ENCODE results near the gene DAO. TPM values are rescaled to one million over a fixed set of nuclear protein-coding genes. Genes with fewer than 3 reads are reported as not detected.
"Not testable (repeated sequence)": the region's sequence is repeated elsewhere in the genome, so short reads cannot be mapped to it uniquely, and the experiment has no call there.

The DAO gene
- total RNA-seq, 2 experiments from 2014 or later, result not detected

DNA sequence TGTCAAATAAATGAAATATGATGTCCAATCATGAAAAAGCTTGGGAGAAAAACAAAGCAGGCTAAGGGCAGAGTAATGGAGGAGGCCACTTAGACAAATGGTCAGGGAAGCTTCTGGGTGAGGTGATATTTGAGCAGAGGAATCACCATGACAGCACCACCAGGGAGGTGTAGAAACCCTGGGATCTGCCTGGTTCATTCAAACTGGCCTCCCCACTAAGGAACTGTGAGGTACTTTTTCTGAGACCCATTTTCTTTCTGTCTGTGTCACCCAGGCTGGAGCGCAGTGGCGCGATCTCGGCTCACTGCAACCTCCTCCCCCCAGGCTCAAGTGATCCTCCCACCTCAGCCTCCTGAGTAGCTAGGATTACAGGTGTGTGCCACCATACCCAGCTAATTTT, 14.7 kb upstream of the DAO start:
- no peaks in the 10 kb centered on the region for H3K36me3 Mint-ChIP-seq
- no peaks in the 10 kb centered on the region for H3K9me3 Mint-ChIP-seq
- no peaks in the 10 kb centered on the region for H3K4me1 Mint-ChIP-seq
- H3K4me3 Mint-ChIP-seq, result no peak overlapping the region
- DNase-seq, result no peak
- H3K27me3 Mint-ChIP-seq, result no peaks in the 10 kb centered on the region
- ATAC-seq (ENCODE audit: low read depth), result no peak
- POLR2A ChIA-PET, result interaction anchor here (0.6 kb wide), 1 partner anchor 1765 kb away, joined by 5 read pairs; no protein-coding TSS in a partner anchor
- H3K27ac Mint-ChIP-seq, result no peak overlapping the region

DNA sequence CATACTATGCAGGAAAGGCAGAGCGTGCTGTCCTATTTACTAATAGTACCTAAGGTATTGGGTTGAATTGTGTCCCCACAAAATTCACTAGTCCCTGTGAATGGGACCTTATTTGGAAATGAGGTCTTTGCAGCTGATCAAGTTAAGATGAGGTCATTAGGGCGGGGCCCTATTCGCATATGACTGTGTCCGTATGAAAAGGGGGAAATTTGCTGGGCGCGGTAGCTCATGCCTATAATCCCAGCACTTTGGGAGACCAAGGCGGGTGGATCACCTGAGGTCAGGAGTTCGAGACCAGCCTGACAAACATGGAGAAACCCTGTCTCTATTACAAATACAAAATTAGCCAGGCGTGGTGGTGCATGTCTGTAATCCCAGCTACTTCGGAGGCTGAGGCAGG, 13.8 kb upstream of the DAO start:
- POLR2A ChIA-PET, result interaction anchor here (4.1 kb wide), 1 partner anchor 8 kb away, joined by 14 read pairs; the partner anchor contains the start of gene SSH1
- H3K4me1 Mint-ChIP-seq; DNase-seq; H3K4me3 Mint-ChIP-seq; ATAC-seq (ENCODE audit: low read depth); H3K9me3 Mint-ChIP-seq; H3K27me3 Mint-ChIP-seq; H3K27ac Mint-ChIP-seq; H3K36me3 Mint-ChIP-seq: not testable (repeated sequence)

DNA sequence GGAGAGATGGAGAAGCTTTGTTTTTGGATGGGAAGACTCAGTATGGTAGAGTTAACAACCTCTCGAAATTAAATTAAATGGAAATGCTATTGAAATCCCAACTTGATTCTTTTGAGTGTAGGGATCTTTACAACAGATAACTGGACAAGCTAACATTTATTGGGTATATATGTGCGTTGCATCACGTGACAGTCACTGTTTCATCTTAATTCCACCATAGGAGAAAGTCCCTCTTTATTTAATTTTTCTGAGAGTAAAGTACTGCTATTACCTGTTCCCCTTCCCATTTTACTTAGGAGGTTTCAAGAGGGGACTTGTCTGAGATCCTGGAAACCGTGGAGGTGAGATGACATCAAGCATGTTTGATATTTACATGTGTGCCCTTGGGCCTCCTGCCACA, 11.1 kb upstream of the DAO start:
- DNase-seq (no peak), ATAC-seq (ENCODE audit: low read depth) (no peak)
- Mint-ChIP-seq H3K27me3 (no peaks in the 10 kb centered on the region), H3K36me3 (no peaks in the 10 kb centered on the region), H3K4me3 (no peak overlapping the region), H3K4me1 (peaks cover 1% of the 10 kb centered on the region), H3K27ac (no peak overlapping the region), H3K9me3 (no peaks in the 10 kb centered on the region)
- POLR2A ChIA-PET, result interaction anchor here (0.7 to 4.1 kb wide), 3 partner anchors 9 to 141 kb away, joined by 3 to 14 read pairs (median 3); partner anchors contain the start of gene SSH1

DNA sequence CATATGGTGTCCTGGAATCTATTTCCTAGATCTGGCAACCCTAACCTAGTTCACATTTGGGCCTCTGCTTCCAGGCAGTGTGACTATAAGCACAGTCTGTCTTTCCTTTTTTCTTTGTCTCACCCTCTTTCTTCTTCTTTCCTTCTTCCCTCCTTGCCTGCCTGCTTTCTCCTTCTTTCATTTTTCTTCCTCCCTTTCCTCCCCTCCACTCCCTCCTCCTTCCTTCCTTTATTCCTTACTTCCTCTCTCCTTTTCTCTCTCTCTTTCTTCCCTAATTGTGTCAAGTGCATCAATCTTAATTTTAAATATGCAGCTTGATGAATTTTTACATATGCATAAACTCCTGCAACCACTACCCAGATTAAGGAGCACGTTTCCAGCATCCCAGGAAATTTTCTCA, 4.6 kb upstream of the DAO start:
- POLR2A ChIA-PET, result no interaction called here

DNA sequence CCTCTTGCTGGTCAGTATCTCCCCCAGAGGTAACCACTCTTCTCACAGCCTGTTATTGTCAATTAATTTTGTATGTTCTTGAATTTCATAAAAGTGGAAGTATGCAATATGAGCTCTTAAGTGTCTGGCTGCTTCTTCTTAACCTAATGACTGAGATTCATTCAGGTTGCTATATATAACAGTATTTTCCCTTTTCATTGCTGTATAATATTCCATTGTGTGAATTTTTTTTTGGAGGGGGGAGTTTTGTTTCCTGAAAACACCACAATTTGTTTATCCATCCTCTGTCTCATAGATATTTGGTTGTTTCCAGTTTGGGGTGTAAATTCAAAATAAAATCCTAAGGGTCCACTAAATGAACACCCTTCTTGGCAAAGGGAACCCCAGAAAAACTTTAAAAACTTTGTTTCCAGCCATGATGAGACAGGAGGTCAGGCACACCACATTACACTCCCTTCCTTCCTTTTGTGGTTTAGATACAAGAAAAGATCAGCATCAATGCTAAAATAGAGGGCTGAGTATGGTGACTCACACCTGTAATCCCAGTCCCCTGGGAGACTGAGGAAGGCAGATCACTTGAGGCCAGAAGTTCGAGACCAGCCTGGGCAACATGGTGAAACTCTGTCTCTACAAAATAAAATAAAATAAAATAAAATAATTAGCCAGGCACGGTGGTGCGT, 4.1 kb upstream of the DAO start:
- POLR2A ChIA-PET, result no interaction called here

More for the DNA sequence above, 4.6 kb upstream of the DAO start:
- peaks cover 8% of the 10 kb centered on the region for H3K4me1 Mint-ChIP-seq
- no peak overlapping the region for H3K27ac Mint-ChIP-seq
- H3K9me3 Mint-ChIP-seq, result no peaks in the 10 kb centered on the region
- H3K36me3 Mint-ChIP-seq, result no peaks in the 10 kb centered on the region
- no peak for DNase-seq
- ATAC-seq (ENCODE audit: low read depth), result no peak
- peaks cover 4% of the 10 kb centered on the region for H3K27me3 Mint-ChIP-seq
- H3K4me3 Mint-ChIP-seq, result no peak overlapping the region

DNA sequence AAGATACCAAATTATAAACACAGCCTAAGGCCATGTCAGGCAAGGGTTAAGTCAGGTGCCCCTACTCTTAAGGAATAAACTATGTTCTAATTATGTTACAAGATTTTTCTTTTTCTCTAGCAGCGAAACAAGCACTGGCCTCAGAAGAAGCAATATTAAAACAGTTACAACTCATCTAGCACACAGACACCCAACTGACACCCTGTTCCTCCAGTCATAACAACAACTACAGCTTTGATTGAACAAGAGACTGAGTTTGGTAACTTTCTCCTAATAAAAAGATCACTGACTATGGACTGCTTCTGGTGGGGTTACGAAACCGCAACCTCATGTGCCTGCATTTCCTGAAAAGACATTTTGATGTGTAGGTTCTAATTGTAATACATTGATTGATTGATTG, 3.3 kb upstream of the DAO start:
- no peak for ATAC-seq (ENCODE audit: low read depth)
- DNase-seq, result no peak
- H3K27ac Mint-ChIP-seq, result no peak overlapping the region
- no peaks in the 10 kb centered on the region for H3K36me3 Mint-ChIP-seq
- H3K4me1 Mint-ChIP-seq, result peaks cover 7% of the 10 kb centered on the region
- H3K27me3 Mint-ChIP-seq, result peaks cover 4% of the 10 kb centered on the region
- H3K4me3 Mint-ChIP-seq, result no peak overlapping the region
- POLR2A ChIA-PET, result no interaction called here
- no peaks in the 10 kb centered on the region for H3K9me3 Mint-ChIP-seq

More for the DNA sequence above, 4.1 kb upstream of the DAO start:
- Mint-ChIP-seq H3K4me3 (no peak overlapping the region), H3K27ac (no peak overlapping the region), H3K27me3 (peaks cover 4% of the 10 kb centered on the region), H3K4me1 (peaks cover 8% of the 10 kb centered on the region), H3K36me3 (no peaks in the 10 kb centered on the region), H3K9me3 (no peaks in the 10 kb centered on the region)
- ATAC-seq (ENCODE audit: low read depth) (peak; percentile 50), DNase-seq (no peak)

DNA sequence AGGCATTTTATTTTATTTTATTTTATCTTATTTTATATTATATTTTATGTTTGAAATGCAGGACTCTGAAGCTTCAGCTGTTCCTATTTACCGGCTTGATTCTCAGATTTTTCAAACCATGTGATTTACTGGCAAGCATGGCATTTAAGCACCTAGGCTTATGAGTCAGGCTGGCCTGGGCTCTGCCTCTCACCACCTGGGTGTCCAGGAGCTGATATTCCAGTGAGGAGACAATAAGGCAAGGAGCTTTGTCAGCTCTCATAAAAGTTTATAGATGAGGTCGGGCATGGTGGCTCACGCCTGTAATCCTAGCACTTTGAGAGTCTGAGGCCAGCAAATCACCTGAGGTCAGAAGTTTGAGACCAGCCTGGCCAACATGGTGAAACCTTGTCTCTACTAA, 2.1 kb downstream of the DAO start:
- POLR2A ChIA-PET, result interaction anchor here (0.8 kb wide), 1 partner anchor 187 kb away, joined by 4 read pairs; no protein-coding TSS in a partner anchor
- no peak for ATAC-seq (ENCODE audit: low read depth)
- Mint-ChIP-seq H3K27me3 (peaks cover 10% of the 10 kb centered on the region), H3K36me3 (no peaks in the 10 kb centered on the region), H3K27ac (no peak overlapping the region), H3K4me3 (no peak overlapping the region), H3K4me1 (no peaks in the 10 kb centered on the region), H3K9me3 (no peaks in the 10 kb centered on the region)
- DNase-seq, result no peak

DNA sequence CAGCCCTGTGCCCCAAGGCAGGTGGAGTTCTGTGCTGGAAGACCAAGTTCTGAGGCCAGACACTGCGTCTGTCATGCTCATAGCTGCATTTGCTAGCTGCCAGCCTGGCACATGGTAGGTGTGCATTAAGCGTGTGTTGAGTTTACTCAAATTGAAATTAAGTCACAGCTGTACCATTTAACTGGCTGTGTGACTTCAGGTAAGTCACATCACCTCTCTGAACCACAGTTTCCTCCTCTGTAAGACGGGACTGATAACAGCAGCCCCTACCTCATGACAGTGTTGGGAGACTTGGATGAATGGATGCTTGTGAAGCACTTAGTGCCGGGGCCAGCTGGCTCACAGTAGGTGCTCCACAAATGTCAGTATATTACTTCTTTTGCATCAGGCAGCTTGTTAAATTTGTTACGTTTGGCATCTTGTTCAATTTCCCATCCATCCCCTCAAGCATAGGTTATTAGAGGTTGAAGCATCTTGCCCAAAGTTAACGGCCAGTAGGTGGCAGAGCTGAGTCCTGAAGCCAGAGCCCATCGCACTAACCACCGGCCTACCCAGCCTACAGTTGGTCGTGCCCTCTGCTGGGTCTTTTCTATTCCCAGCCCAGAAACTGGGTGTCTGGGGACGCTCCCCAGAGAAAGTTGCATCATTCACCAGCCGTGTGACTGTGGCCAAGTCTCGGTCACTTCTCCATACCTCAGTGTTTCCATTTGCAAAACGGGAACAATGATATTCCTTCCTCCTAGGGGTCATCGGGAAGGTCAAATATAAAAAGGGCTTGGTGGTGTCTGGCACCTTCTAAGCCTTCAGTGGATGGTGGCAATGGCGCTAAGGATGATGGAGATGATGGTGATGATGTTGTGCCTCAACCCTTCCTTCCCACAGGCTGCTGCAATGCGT, 4.5 kb downstream of the DAO start:
- Mint-ChIP-seq H3K27me3 (peaks cover 11% of the 10 kb centered on the region), H3K27ac (no peak overlapping the region), H3K36me3 (no peaks in the 10 kb centered on the region), H3K4me3 (no peak overlapping the region), H3K9me3 (no peaks in the 10 kb centered on the region), H3K4me1 (no peaks in the 10 kb centered on the region)
- ATAC-seq (ENCODE audit: low read depth), result no peak
- POLR2A ChIA-PET, result no interaction called here
- DNase-seq, result peak; percentile 61

DNA sequence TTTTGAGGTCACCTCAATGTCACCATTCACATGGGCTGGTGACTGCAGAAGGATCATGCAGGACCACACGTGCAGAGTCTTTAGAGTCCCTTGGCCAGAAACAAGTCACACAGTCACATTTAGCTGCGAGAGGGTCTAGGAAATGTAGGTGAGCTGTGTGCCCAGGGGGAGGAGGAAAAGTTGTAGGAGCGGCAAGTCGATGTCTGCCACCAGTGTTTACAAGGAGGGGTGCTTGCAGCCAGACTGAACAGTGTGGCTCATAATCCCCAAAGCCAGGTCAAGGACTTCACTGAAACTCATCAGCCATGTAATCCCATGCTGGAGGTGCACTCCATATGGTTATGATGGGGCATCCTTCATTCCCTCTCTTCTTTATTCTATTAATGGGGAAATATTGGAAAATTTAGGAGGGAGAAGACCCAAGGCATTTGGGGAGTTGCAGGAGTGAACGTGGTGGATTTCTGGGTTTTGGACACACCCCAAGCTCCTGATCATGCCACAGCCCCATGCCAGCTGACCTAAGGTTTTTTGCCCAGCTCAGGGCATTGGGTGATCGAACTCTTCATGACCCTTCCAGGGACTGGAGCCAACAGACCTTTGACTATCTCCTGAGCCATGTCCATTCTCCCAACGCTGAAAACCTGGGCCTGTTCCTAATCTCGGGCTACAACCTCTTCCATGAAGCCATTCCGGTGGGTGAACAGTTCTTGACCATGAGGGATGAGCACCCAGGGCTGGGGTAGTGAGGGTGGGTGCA, 7.2 kb downstream of the DAO start:
- H3K27me3 Mint-ChIP-seq, result peaks cover 11% of the 10 kb centered on the region
- no peak for DNase-seq
- no peak for ATAC-seq (ENCODE audit: low read depth)
- no peaks in the 10 kb centered on the region for H3K4me1 Mint-ChIP-seq
- no peaks in the 10 kb centered on the region for H3K36me3 Mint-ChIP-seq
- POLR2A ChIA-PET, result no interaction called here
- peaks cover 2% of the 10 kb centered on the region for H3K9me3 Mint-ChIP-seq
- H3K27ac Mint-ChIP-seq, result no peak overlapping the region
- H3K4me3 Mint-ChIP-seq, result no peak overlapping the region

DNA sequence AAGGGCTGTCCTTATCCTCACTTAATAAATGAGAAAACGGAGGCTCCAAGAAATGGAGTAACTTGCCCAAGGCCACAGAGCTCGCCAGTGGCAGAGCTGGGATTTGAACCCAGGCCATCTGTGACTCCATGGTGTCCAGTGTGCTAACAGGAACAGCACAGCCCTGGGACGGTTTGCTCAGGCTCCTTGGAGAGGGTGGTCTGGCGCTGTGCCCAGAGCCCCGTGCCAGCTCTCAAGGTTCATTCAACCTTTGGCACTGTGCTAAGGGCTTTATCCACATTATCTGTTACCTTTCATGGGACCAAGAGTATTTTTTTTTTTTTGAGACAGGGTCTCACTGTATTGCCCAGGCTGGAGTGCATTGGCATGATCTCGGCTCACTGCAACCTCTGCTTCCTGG, 8.1 kb downstream of the DAO start:
- H3K27ac Mint-ChIP-seq, result no peak overlapping the region
- POLR2A ChIA-PET, result no interaction called here
- H3K4me1 Mint-ChIP-seq, result no peaks in the 10 kb centered on the region
- no peak overlapping the region for H3K4me3 Mint-ChIP-seq
- H3K9me3 Mint-ChIP-seq, result peaks cover 2% of the 10 kb centered on the region
- ATAC-seq (ENCODE audit: low read depth) (no peak), DNase-seq (no peak)
- H3K36me3 Mint-ChIP-seq, result no peaks in the 10 kb centered on the region
- peaks cover 11% of the 10 kb centered on the region for H3K27me3 Mint-ChIP-seq

DNA sequence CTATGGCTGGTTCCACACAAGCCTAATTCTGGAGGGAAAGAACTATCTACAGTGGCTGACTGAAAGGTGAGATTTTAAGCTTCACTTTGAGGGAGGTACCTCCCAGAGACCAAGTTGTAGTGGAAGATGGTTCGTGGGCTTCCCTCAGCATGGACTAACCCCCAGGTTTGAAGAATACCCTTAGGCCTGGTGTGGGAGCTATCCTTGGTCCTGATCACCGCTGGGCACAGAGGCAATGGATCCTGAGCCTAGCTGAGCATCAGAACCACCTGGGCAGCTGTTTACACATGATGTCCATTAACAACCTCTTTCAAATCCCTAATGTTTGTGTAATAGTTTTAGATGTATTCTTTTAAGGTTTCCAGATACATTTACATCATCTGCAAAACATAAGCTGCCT, 10.3 kb downstream of the DAO start:
- ATAC-seq (ENCODE audit: low read depth), result no peak
- Mint-ChIP-seq H3K4me1 (no peaks in the 10 kb centered on the region), H3K27me3 (peaks cover 7% of the 10 kb centered on the region), H3K4me3 (no peak overlapping the region), H3K27ac (no peak overlapping the region), H3K36me3 (no peaks in the 10 kb centered on the region), H3K9me3 (peaks cover 3% of the 10 kb centered on the region)
- POLR2A ChIA-PET, result no interaction called here
- DNase-seq, result peak; percentile 34

DNA sequence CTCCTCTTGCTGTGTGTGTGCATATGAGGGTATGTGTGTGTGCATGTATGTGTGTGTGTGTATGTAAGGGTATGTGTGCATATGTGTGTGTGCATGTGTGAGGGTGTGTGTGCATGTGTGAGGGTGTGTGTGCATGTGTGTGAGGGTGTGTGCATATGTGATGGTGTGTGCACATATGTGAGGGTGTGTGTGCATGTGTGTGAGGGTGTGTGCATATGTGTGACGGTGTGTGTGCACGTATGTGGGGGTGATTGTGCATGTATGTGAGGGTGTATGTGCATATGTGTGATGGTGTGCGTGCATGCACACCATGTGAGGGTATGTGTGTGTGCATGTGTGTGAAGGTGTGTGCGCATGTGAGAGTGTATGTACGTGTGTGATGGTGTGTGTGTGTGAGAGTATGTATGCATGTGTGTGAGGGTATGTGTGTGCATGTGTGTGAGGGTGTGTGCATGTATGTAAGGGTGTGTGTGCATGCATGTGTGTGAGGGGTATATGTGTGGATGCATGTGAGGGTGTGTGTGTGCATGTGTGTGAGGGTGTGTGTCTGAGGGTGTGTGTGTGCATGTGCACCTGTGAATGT, 15.4 kb downstream of the DAO start:
- no peak for DNase-seq
- Mint-ChIP-seq H3K4me3 (no peak overlapping the region), H3K27ac (no peak overlapping the region), H3K36me3 (no peaks in the 10 kb centered on the region), H3K9me3 (peaks cover 6% of the 10 kb centered on the region), H3K4me1 (peaks cover 3% of the 10 kb centered on the region), H3K27me3 (peaks cover 18% of the 10 kb centered on the region)
- POLR2A ChIA-PET, result no interaction called here
- ATAC-seq (ENCODE audit: low read depth), result no peak

DNA sequence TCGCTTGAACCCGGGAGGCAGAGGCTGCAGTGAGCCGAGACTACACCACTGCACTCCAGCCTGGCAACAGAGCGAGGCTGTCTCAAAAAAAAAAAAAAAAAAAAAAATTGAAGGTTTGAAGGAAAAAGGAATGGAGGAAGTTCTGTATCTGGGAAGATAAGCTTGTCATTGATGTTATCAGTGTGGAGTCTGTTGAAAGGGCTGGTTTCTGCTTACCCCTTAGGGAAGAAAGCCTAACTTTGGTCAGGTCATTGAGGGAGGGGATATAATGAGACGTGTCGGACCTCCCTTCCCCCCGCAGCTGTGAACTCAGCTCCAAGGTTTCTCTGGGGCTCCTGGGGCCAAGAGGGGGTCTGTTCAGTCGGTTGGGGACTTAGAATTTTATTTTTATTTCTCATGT, 16.4 kb downstream of the DAO start:
- Mint-ChIP-seq H3K4me3 (no peak overlapping the region), H3K36me3 (no peaks in the 10 kb centered on the region), H3K9me3 (peaks cover 4% of the 10 kb centered on the region), H3K27ac (no peak overlapping the region), H3K4me1 (peaks cover 3% of the 10 kb centered on the region), H3K27me3 (peaks cover 18% of the 10 kb centered on the region)
- ATAC-seq (ENCODE audit: low read depth), result no peak
- DNase-seq, result no peak
- POLR2A ChIA-PET, result no interaction called here

Measured in activated naive CD8-positive, alpha-beta T cell treated with anti-CD3 and anti-CD28 coated beads, Interleukin-2, amount 10 ng/mL, durations not matched to agents 7 days and 5 days (primary cell).